Activated B cell treated with CpG ODN at 0.5 μM for 24 hours (primary cell): Measurements from ENCODE around the gene SSC4D. TPM values are rescaled to one million over a fixed set of nuclear protein-coding genes. Genes with fewer than 3 reads are reported as not detected.

Source experiments
- ATAC-seq: fragments of 200-7000 bp; cut with Tn5 transposase; one replicate; pipeline ENCODE4 v1.10.0; 2021; ENCODE audit warnings: low read depth, mild to moderate bottlenecking, moderate library complexity
- CTCF ChIA-PET: fragments of 350-600 bp; sonication (Branson Sonifier 250); formaldehyde crosslinking; loops from one replicate; lab custom pipeline; 2021; ENCODE audit warnings: antibody characterized with exemption; lab: Charles Lee
- POLR2A ChIA-PET: fragments of 350-600 bp; sonication (Branson Sonifier 250); formaldehyde crosslinking; loops from one replicate; lab custom pipeline; 2021; ENCODE audit warnings: antibody characterized with exemption; lab: Charles Lee
- DNase-seq: peaks from one replicate; pipeline ENCODE4 v3.0.0; 2022
- H3K27ac Mint-ChIP-seq: one replicate; pipeline ENCODE4 v1.8.0; 2020; ENCODE audit warnings: mixed read lengths
- H3K27me3 Mint-ChIP-seq: one replicate; pipeline ENCODE4 v1.8.0; 2021; ENCODE audit warnings: mixed read lengths
- H3K36me3 Mint-ChIP-seq: one replicate; pipeline ENCODE4 v1.8.0; 2021; ENCODE audit warnings: low read depth, mixed read lengths
- H3K4me1 Mint-ChIP-seq: one replicate; pipeline ENCODE4 v1.8.0; 2021; ENCODE audit warnings: mixed read lengths
- H3K4me3 Mint-ChIP-seq: one replicate; pipeline ENCODE4 v1.8.0; 2020; ENCODE audit warnings: mild to moderate bottlenecking, mixed read lengths
- H3K9me3 Mint-ChIP-seq: one replicate; pipeline ENCODE4 v1.8.0; 2020; ENCODE audit warnings: mixed read lengths
- CTCF ChIP-seq: fragments of 200-600 bp; IDR thresholded peaks from one replicate; pipeline ENCODE4 v1.8.0; 2022; ENCODE audit warnings: antibody characterized with exemption, mild to moderate bottlenecking
- intact Hi-C: fragments of 100-400 bp; cut with micrococcal nuclease; formaldehyde crosslinking; loops from one replicate; pipeline ENCODE4 v1.15.1; 2024
- total RNA-seq: library from RNA; stranded (reverse); gene quantifications from 2 replicates; pipeline ENCODE4 v1.2.3, GENCODE V29; 2022

SSC4D gene
- total RNA-seq, 1 donor from 2014 or later = 0.55 TPM

- H3K4me1 Mint-ChIP-seq = peaks cover 39% of the 10 kb centered on the region
- ChIA-PET CTCF (interaction anchor here (0.7 to 2.3 kb wide), 4 partner anchors 32 to 66 kb away, joined by 3 to 8 read pairs (median 6); no protein-coding TSS in a partner anchor), POLR2A (interaction anchor here (0.6 to 3.8 kb wide), 16 partner anchors 12 to 1057 kb away, joined by 3 to 37 read pairs (median 5); partner anchors contain the start of genes GSAP, HSPB1, MDH2 and STYXL1)
- H3K4me3 Mint-ChIP-seq = peak overlapping the region; percentile 92
- H3K27ac Mint-ChIP-seq = peak overlapping the region; percentile 98
- TF ChIP-seq CTCF = no peak
- no peaks in the 10 kb centered on the region for H3K9me3 Mint-ChIP-seq
- H3K27me3 Mint-ChIP-seq = no peaks in the 10 kb centered on the region
- intact Hi-C loops = loop anchor here (1.0 to 10.0 kb wide), 9 partner anchors 34 to 481 kb away; partner anchors contain the start of genes HSPB1, POR, STYXL1 and TMEM120A
- ATAC-seq (peak; percentile 90), DNase-seq (peak; percentile 90)
- H3K36me3 Mint-ChIP-seq = peaks cover 33% of the 10 kb centered on the region
These were observed 50.2 kb downstream of the SSC4D start for GRCh38 chr7:76359111-76359977.

GRCh38 chr7:76358481-76359110, 50.9 kb downstream of the SSC4D start, which contains the start of gene YWHAG:
YWHAG (minus strand) TSS chr7:76358991; CDS start chr7:76358808, 183 bp downstream.
- Mint-ChIP-seq H3K27me3 (no peaks in the 10 kb centered on the region), H3K27ac (peak within 1 kb of the TSS; percentile 98), H3K36me3 (peaks cover 33% of the 10 kb centered on the region), H3K4me3 (peak within 1 kb of the TSS; percentile 95), H3K4me1 (peaks cover 34% of the 10 kb centered on the region), H3K9me3 (no peaks in the 10 kb centered on the region)
- ATAC-seq (peak; percentile 74), DNase-seq (peak; percentile 86)
- CTCF ChIA-PET = interaction anchor here (0.7 to 2.3 kb wide), 3 partner anchors 33 to 65 kb away, joined by 3 to 8 read pairs (median 4); no protein-coding TSS in a partner anchor
- intact Hi-C loops = loop anchor here (1.0 to 10.0 kb wide), 9 partner anchors 35 to 480 kb away; partner anchors contain the start of genes HSPB1, POR, STYXL1 and TMEM120A
- POLR2A ChIA-PET = interaction anchor here (0.6 to 3.8 kb wide), 13 partner anchors 13 to 1057 kb away, joined by 3 to 37 read pairs (median 5); partner anchors contain the start of genes GSAP, HSPB1, MDH2 and STYXL1
- TF ChIP-seq CTCF = no peak

GRCh38 chr7:76358011-76358480, 51.5 kb downstream of the SSC4D start:
- Mint-ChIP-seq H3K27me3 (no peaks in the 10 kb centered on the region), H3K27ac (peak overlapping the region; percentile 95), H3K9me3 (no peaks in the 10 kb centered on the region), H3K4me3 (peak overlapping the region; percentile 95), H3K4me1 (peaks cover 34% of the 10 kb centered on the region), H3K36me3 (peaks cover 33% of the 10 kb centered on the region)
- ChIA-PET CTCF (interaction anchor here (0.7 to 2.3 kb wide), 2 partner anchors 16 to 44 kb away, joined by 4 to 8 read pairs; no protein-coding TSS in a partner anchor), POLR2A (interaction anchor here (0.6 to 3.8 kb wide), 15 partner anchors 17 to 646 kb away, joined by 3 to 37 read pairs (median 4); partner anchors contain the start of genes HSPB1, MDH2 and STYXL1)
- TF ChIP-seq CTCF = no peak
- peak; percentile 68 for DNase-seq
- ATAC-seq = peak; percentile 17
- intact Hi-C loops = loop anchor here (2.0 to 10.0 kb wide), 3 partner anchors 311 to 443 kb away; partner anchors contain the start of genes POR, STYXL1 and TMEM120A

- intact Hi-C loops = loop anchor here (2.0 to 10.0 kb wide), 3 partner anchors 311 to 443 kb away; partner anchors contain the start of genes POR, STYXL1 and TMEM120A
These were observed 52.0 kb downstream of the SSC4D start for GRCh38 chr7:76357475-76358010.

More at GRCh38 chr7:76357475-76358010, 52.0 kb downstream of the SSC4D start:
- H3K4me3 Mint-ChIP-seq = peak overlapping the region; percentile 95
- DNase-seq = no peak
- peaks cover 33% of the 10 kb centered on the region for H3K36me3 Mint-ChIP-seq
- peaks cover 37% of the 10 kb centered on the region for H3K4me1 Mint-ChIP-seq
- CTCF ChIA-PET = interaction anchor here (0.7 kb wide), 1 partner anchor 16 kb away, joined by 4 read pairs; no protein-coding TSS in a partner anchor
- TF ChIP-seq CTCF = no peak
- POLR2A ChIA-PET = interaction anchor here (0.6 to 3.8 kb wide), 11 partner anchors 17 to 645 kb away, joined by 3 to 37 read pairs (median 4); no protein-coding TSS in a partner anchor
- peak overlapping the region; percentile 95 for H3K27ac Mint-ChIP-seq
- ATAC-seq = no peak
- H3K9me3 Mint-ChIP-seq = no peaks in the 10 kb centered on the region
- no peaks in the 10 kb centered on the region for H3K27me3 Mint-ChIP-seq
